ENCODE measurements around the gene SAFB. TPM values are rescaled to one million over a fixed set of nuclear protein-coding genes. Genes with fewer than 3 reads are reported as not detected.
A peak's percentile ranks its signal among the peaks of the same experiment; 100 is the strongest.

SAFB gene
- total and polyA plus RNA-seq, 2 of the 13 experiments (the other 11 are each of a cell fraction or from before 2014, with no cell fraction given) = 21.0 to 28.4 TPM

DNA sequence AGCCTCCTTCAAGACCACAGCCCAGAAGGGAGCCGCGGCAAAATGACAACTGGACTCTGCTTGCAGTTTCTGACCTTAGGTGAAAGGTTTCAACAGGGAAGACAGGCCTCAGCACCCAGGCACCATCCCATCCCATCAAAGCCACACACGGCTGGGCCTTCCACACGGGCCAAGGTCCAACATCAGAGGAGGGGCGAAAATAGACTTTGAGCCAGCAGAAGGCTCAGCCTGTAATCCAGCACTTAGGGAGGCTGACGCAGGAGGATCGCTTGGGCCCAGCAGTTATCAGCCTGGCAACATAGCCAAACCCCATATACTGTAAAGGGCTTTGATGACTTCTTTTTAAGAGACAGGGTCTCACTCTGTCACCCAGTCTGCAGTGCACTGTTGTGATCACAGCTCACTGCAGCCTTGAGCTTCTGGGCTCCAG, 28.3 kb upstream of the SAFB start (continued):
- TF ChIP-seq, protein P1, sequence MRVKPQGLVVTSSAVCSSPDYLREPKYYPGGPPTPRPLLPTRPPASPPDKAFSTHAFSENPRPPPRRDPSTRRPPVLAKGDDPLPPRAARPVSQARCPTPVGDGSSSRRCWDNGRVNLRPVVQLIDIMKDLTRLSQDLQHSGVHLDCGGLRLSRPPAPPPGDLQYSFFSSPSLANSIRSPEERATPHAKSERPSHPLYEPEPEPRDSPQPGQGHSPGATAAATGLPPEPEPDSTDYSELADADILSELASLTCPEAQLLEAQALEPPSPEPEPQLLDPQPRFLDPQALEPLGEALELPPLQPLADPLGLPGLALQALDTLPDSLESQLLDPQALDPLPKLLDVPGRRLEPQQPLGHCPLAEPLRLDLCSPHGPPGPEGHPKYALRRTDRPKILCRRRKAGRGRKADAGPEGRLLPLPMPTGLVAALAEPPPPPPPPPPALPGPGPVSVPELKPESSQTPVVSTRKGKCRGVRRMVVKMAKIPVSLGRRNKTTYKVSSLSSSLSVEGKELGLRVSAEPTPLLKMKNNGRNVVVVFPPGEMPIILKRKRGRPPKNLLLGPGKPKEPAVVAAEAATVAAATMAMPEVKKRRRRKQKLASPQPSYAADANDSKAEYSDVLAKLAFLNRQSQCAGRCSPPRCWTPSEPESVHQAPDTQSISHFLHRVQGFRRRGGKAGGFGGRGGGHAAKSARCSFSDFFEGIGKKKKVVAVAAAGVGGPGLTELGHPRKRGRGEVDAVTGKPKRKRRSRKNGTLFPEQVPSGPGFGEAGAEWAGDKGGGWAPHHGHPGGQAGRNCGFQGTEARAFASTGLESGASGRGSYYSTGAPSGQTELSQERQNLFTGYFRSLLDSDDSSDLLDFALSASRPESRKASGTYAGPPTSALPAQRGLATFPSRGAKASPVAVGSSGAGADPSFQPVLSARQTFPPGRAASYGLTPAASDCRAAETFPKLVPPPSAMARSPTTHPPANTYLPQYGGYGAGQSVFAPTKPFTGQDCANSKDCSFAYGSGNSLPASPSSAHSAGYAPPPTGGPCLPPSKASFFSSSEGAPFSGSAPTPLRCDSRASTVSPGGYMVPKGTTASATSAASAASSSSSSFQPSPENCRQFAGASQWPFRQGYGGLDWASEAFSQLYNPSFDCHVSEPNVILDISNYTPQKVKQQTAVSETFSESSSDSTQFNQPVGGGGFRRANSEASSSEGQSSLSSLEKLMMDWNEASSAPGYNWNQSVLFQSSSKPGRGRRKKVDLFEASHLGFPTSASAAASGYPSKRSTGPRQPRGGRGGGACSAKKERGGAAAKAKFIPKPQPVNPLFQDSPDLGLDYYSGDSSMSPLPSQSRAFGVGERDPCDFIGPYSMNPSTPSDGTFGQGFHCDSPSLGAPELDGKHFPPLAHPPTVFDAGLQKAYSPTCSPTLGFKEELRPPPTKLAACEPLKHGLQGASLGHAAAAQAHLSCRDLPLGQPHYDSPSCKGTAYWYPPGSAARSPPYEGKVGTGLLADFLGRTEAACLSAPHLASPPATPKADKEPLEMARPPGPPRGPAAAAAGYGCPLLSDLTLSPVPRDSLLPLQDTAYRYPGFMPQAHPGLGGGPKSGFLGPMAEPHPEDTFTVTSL (CRISPR knock-in tag; IDR thresholded peaks at IDR 0.05; ENCODE audit: borderline replicate concordance) = no peak; the same call in 1 of the 2 replicates
- TF ChIP-seq, protein P2, sequence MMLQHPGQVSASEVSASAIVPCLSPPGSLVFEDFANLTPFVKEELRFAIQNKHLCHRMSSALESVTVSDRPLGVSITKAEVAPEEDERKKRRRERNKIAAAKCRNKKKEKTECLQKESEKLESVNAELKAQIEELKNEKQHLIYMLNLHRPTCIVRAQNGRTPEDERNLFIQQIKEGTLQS (CRISPR knock-in tag; IDR thresholded peaks at IDR 0.05) = no peak
- TF ChIP-seq TAF1 (CRISPR knock-in tag; IDR thresholded peaks at IDR 0.05) = no peak
- peak; percentile 51 for TF ChIP-seq PHF5A (CRISPR knock-in tag; IDR thresholded peaks at IDR 0.05; ENCODE audit: low read depth, unreplicated experiment)
- no peak for TF ChIP-seq FIP1L1 (IDR thresholded peaks at IDR 0.05; ENCODE audit: borderline replicate concordance, insufficient read depth, low read depth, low read length)
- peak; percentile 84 for TF ChIP-seq MXD4 (CRISPR knock-in tag; IDR thresholded peaks at IDR 0.05)
- no peak for TF ChIP-seq CHD4 (IDR thresholded peaks at IDR 0.05; ENCODE audit: borderline replicate concordance, low read length)
- TF ChIP-seq, protein P3, sequence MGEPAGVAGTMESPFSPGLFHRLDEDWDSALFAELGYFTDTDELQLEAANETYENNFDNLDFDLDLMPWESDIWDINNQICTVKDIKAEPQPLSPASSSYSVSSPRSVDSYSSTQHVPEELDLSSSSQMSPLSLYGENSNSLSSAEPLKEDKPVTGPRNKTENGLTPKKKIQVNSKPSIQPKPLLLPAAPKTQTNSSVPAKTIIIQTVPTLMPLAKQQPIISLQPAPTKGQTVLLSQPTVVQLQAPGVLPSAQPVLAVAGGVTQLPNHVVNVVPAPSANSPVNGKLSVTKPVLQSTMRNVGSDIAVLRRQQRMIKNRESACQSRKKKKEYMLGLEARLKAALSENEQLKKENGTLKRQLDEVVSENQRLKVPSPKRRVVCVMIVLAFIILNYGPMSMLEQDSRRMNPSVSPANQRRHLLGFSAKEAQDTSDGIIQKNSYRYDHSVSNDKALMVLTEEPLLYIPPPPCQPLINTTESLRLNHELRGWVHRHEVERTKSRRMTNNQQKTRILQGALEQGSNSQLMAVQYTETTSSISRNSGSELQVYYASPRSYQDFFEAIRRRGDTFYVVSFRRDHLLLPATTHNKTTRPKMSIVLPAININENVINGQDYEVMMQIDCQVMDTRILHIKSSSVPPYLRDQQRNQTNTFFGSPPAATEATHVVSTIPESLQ (CRISPR knock-in tag; conservative IDR thresholded peaks at IDR 0.05) = no peak
- TF ChIP-seq, protein P4, sequence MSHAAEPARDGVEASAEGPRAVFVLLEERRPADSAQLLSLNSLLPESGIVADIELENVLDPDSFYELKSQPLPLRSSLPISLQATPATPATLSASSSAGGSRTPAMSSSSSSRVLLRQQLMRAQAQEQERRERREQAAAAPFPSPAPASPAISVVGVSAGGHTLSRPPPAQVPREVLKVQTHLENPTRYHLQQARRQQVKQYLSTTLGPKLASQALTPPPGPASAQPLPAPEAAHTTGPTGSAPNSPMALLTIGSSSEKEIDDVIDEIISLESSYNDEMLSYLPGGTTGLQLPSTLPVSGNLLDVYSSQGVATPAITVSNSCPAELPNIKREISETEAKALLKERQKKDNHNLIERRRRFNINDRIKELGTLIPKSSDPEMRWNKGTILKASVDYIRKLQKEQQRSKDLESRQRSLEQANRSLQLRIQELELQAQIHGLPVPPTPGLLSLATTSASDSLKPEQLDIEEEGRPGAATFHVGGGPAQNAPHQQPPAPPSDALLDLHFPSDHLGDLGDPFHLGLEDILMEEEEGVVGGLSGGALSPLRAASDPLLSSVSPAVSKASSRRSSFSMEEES (CRISPR knock-in tag; IDR thresholded peaks at IDR 0.05) = no peak
- TF ChIP-seq, protein P5, sequence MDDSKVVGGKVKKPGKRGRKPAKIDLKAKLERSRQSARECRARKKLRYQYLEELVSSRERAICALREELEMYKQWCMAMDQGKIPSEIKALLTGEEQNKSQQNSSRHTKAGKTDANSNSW (CRISPR knock-in tag; IDR thresholded peaks at IDR 0.05; ENCODE audit: borderline replicate concordance) = no peak
- 0 out of 2 replicates have a peak, but pooled peaks have one; percentile 36 for TF ChIP-seq ZZZ3 (CRISPR knock-in tag; IDR thresholded peaks at IDR 0.05; ENCODE audit: borderline replicate concordance)
- TF ChIP-seq, protein P6, sequence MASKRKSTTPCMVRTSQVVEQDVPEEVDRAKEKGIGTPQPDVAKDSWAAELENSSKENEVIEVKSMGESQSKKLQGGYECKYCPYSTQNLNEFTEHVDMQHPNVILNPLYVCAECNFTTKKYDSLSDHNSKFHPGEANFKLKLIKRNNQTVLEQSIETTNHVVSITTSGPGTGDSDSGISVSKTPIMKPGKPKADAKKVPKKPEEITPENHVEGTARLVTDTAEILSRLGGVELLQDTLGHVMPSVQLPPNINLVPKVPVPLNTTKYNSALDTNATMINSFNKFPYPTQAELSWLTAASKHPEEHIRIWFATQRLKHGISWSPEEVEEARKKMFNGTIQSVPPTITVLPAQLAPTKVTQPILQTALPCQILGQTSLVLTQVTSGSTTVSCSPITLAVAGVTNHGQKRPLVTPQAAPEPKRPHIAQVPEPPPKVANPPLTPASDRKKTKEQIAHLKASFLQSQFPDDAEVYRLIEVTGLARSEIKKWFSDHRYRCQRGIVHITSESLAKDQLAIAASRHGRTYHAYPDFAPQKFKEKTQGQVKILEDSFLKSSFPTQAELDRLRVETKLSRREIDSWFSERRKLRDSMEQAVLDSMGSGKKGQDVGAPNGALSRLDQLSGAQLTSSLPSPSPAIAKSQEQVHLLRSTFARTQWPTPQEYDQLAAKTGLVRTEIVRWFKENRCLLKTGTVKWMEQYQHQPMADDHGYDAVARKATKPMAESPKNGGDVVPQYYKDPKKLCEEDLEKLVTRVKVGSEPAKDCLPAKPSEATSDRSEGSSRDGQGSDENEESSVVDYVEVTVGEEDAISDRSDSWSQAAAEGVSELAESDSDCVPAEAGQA (IDR thresholded peaks at IDR 0.05; ENCODE audit: low read depth) = peak; percentile 48; the same call in 1 of the 2 replicates
- TF ChIP-seq, protein P6 (CRISPR knock-in tag; IDR thresholded peaks at IDR 0.05; ENCODE audit: borderline replicate concordance) = no peak
